Keratinocyte (primary cell): ENCODE data around the gene TCHP. TPM values are rescaled to one million over a fixed set of nuclear protein-coding genes. Genes with fewer than 3 reads are reported as not detected.

ENCODE experiments used
- DNase-seq: peaks from one replicate; pipeline ENCODE4 v3.0.0-alpha.2; 2011; ENCODE audit warnings: low read depth, missing footprints, low spot score
- FAIRE-seq: peaks from 2 replicates; lab custom pipeline; 2011; peaks lifted over from hg19 to GRCh38; lab: Jason Lieb, UNC
- H2AFZ ChIP-seq: 2 replicates; pipeline ENCODE4 v1.6.0; 2012; ENCODE audit warnings: low read length, control low read depth, inconsistent platforms; ENCODE audit not compliant: control insufficient read depth
- H3K27ac ChIP-seq: 2 replicates; pipeline ENCODE4 v1.5.1; 2011; ENCODE audit warnings: low read length; ENCODE audit not compliant: control insufficient read depth, insufficient read depth
- H3K27me3 ChIP-seq: 3 replicates; pipeline ENCODE4 v1.6.0; 2011; ENCODE audit warnings: low read length; ENCODE audit not compliant: control insufficient read depth, insufficient read depth; ENCODE audit errors: extremely low read depth
- H3K36me3 ChIP-seq, 2 experiments: 2 replicates in 1 of 2; 3 replicates in 1 of 2; pipeline ENCODE4 v1.5.1; 2011; ENCODE audit warnings: low read length in 2 of 2, mild to moderate bottlenecking in 1 of 2; ENCODE audit not compliant: control insufficient read depth in 2 of 2, insufficient read depth in 2 of 2; ENCODE audit errors: extremely low read depth in 1 of 2
- H3K4me1 ChIP-seq: 3 replicates; pipeline ENCODE4 v1.5.1; 2011; ENCODE audit warnings: low read length; ENCODE audit not compliant: control insufficient read depth, insufficient read depth; ENCODE audit errors: extremely low read depth
- H3K4me2 ChIP-seq: 3 replicates; pipeline ENCODE4 v1.6.0; 2011; ENCODE audit warnings: low read depth, low read length; ENCODE audit not compliant: control insufficient read depth, insufficient read depth; ENCODE audit errors: extremely low read depth
- H3K4me3 ChIP-seq, 3 experiments: fragments of 200-600 bp in 1 of 3; sonication (generic) in 1 of 3; 2 replicates in 2 of 3; 3 replicates in 1 of 3; pipeline ENCODE4 v1.5.1; 2011 to 2016; ENCODE audit warnings: low read length in 3 of 3, mild to moderate bottlenecking in 3 of 3, control low read depth in 2 of 3, inconsistent platforms in 1 of 3, low read depth in 1 of 3, mixed read lengths in 1 of 3, mixed run types in 1 of 3, moderate library complexity in 1 of 3; ENCODE audit not compliant: control insufficient read depth in 2 of 3, insufficient read depth in 2 of 3; ENCODE audit errors: extremely low read depth in 1 of 3
- H3K79me2 ChIP-seq: 2 replicates; pipeline ENCODE4 v1.6.0; 2012; ENCODE audit warnings: low read length; ENCODE audit not compliant: control insufficient read depth, insufficient read depth
- H3K9ac ChIP-seq: 3 replicates; pipeline ENCODE4 v1.6.0; 2011; ENCODE audit warnings: low read length; ENCODE audit not compliant: control insufficient read depth, insufficient read depth; ENCODE audit errors: extremely low read depth
- H3K9me1 ChIP-seq: 3 replicates; pipeline ENCODE4 v1.6.0; 2011; ENCODE audit warnings: low read length; ENCODE audit not compliant: control insufficient read depth, insufficient read depth; ENCODE audit errors: extremely low read depth
- H3K9me3 ChIP-seq: 2 replicates; pipeline ENCODE4 v1.5.1; 2012; ENCODE audit warnings: low read depth, low read length; ENCODE audit not compliant: control insufficient read depth
- H4K20me1 ChIP-seq: 3 replicates; pipeline ENCODE4 v1.6.0; 2011; ENCODE audit warnings: low read length; ENCODE audit not compliant: control insufficient read depth, insufficient read depth; ENCODE audit errors: extremely low read depth
- EZH2 ChIP-seq: IDR thresholded peaks from one replicate; pipeline ENCODE4 v1.6.1; 2012; ENCODE audit warnings: inconsistent platforms, mild to moderate bottlenecking, low read length, moderate library complexity
- dilution Hi-C: fragments of 300-500 bp; cut with MboI; formaldehyde crosslinking; loops from one replicate; pipeline ENCODE4 v1.7.0; 2020; ENCODE audit warnings: low sequenced_read_pairs; ENCODE audit not compliant: extremely low pct_ligation_motif_present
- polyA plus RNA-seq, 5 experiments: library from polyadenylated mRNA; depleted of rRNA in 3 of 5; stranded (reverse) in 3 of 5; stranded (forward) in 1 of 5; unstranded in 1 of 5; fragments of >200 nt; gene quantifications; 1 replicate in 1 of 5; 2 replicates in 3 of 5; 3 replicates in 1 of 5; pipeline versions ENCODE4 v1.2.1 to v1.2.3, GENCODE V29; 2011 to 2012; ENCODE audit warnings: missing spikeins in 2 of 5, low read depth in 1 of 5, low replicate concordance in 1 of 5
- TF ChIP-seq, protein P1 (sequence below), 3 experiments: IDR thresholded peaks in 1 of 3; conservative IDR thresholded peaks in 1 of 3; optimal IDR thresholded peaks in 1 of 3; 2 replicates in 2 of 3; 3 replicates in 1 of 3; pipeline versions ENCODE3 to v1.5.1; 2011; ENCODE audit warnings: low read length in 3 of 3, mild to moderate bottlenecking in 3 of 3, moderate library complexity in 2 of 3, control low read depth in 1 of 3, inconsistent platforms in 1 of 3; ENCODE audit not compliant: insufficient read depth in 2 of 3; ENCODE audit errors: extremely low read depth in 1 of 3

Gene TCHP
- polyA plus RNA-seq, 1 donor (not counting 4 experiments of a cell fraction or from before 2014, with no cell fraction given): 9.6 TPM

DNA sequence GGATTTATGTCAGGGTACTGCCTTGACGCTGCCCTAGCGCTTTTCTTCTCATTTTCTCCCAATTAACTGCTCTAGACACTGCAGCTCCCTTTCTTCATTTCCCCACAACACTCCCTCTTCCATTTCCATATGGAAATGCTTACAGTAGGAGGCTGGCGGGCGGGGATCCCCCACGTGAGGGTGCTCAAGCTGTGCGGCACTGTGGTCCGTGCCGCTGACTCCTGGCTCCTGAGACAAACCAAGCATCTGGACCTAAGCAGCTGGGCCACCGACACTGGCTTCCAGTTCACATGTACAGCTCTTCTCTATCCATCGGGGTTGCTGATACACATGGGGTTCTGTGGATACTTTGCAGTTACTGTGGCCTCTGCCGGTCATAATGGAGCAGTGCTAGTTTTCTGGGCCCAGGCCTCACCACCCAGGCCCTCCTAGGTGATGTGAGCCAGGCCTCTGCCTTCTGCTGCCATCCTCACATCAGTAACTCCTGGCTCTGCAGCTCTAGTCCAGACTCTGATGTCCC, 20.2 kb downstream of the TCHP start:
- H3K27me3 ChIP-seq: no peaks in the 10 kb centered on the region
- DNase-seq: no peak
- H3K4me1 ChIP-seq: no peaks in the 10 kb centered on the region
- TF ChIP-seq, protein P1, sequence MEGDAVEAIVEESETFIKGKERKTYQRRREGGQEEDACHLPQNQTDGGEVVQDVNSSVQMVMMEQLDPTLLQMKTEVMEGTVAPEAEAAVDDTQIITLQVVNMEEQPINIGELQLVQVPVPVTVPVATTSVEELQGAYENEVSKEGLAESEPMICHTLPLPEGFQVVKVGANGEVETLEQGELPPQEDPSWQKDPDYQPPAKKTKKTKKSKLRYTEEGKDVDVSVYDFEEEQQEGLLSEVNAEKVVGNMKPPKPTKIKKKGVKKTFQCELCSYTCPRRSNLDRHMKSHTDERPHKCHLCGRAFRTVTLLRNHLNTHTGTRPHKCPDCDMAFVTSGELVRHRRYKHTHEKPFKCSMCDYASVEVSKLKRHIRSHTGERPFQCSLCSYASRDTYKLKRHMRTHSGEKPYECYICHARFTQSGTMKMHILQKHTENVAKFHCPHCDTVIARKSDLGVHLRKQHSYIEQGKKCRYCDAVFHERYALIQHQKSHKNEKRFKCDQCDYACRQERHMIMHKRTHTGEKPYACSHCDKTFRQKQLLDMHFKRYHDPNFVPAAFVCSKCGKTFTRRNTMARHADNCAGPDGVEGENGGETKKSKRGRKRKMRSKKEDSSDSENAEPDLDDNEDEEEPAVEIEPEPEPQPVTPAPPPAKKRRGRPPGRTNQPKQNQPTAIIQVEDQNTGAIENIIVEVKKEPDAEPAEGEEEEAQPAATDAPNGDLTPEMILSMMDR (optimal IDR thresholded peaks at IDR 0.05 in 1 of 3, IDR thresholded peaks at IDR 0.05 in 1 of 3, conservative IDR thresholded peaks at IDR 0.05 in 1 of 3; ENCODE audit: extremely low read depth in 1 of 3, insufficient read depth in 2 of 3, low read length in 3 of 3): no peak
- no peak for TF ChIP-seq EZH2
- no peaks in the 10 kb centered on the region for H3K9me1 ChIP-seq
- no peak overlapping the region for H3K4me3 ChIP-seq
- dilution Hi-C loops: no loop called here
- H3K4me2 ChIP-seq: no peak overlapping the region
- no peak overlapping the region for H3K9ac ChIP-seq
- peaks cover 13 to 32% of the 10 kb centered on the region in 2 experiments for H3K36me3 ChIP-seq
- no peaks in the 10 kb centered on the region for H4K20me1 ChIP-seq
- no peak overlapping the region for H3K27ac ChIP-seq
- H3K9me3 ChIP-seq: no peaks in the 10 kb centered on the region
- no peak for FAIRE-seq
- H2AFZ ChIP-seq: no peak overlapping the region
- no peaks in the 10 kb centered on the region for H3K79me2 ChIP-seq

DNA sequence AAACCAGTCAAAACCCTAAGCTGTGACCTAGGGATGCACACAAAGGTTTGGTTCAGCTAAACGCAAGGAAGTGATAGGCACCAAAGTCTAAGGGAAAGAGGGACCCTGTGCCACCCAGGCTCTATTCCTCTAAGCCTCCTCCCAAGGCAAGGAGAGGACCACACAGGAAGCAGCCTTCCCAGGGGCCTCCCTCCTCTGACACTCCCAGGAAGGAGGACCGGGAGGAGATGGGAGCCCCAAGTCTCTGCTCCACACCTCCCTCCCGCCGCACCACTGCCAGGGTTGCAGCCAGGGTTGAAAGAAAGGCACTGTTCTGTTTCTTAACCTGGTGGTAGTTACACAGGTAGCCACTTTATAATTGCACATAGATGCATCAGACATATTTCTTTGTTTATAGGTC, 21.9 kb downstream of the TCHP start:
- Histone ChIP-seq H3K36me3 (peaks cover 13 to 24% of the 10 kb centered on the region in 2 experiments), H3K4me3 (no peak overlapping the region), H3K27me3 (no peaks in the 10 kb centered on the region), H3K27ac (no peak overlapping the region), H3K4me2 (no peak overlapping the region), H3K9me1 (no peaks in the 10 kb centered on the region), H4K20me1 (no peaks in the 10 kb centered on the region), H2AFZ (no peak overlapping the region), H3K4me1 (no peaks in the 10 kb centered on the region), H3K9me3 (no peaks in the 10 kb centered on the region), H3K9ac (no peak overlapping the region), H3K79me2 (no peaks in the 10 kb centered on the region)
- dilution Hi-C loops: no loop called here
- DNase-seq: no peak
- no peak for FAIRE-seq
- no peak for TF ChIP-seq EZH2
- TF ChIP-seq, protein P1 (optimal IDR thresholded peaks at IDR 0.05 in 1 of 3, IDR thresholded peaks at IDR 0.05 in 1 of 3, conservative IDR thresholded peaks at IDR 0.05 in 1 of 3; ENCODE audit: extremely low read depth in 1 of 3, insufficient read depth in 2 of 3, low read length in 3 of 3): no peak
